DMS 273 (cell line): ENCODE results near the gene UTY.

Source experiments
- DNase-seq: peaks from one replicate; lab custom pipeline; 2025; ENCODE audit not compliant: unreplicated experiment; lab: John Stamatoyannopoulos, UW

Gene UTY

GRCh38 chrY:13479828-13480227 is at the start of gene UTY:
Gene UTY (minus strand): TSS chrY:13480033. CDS start chrY:13479665, 368 bp downstream.
- no peak for DNase-seq

DNA sequence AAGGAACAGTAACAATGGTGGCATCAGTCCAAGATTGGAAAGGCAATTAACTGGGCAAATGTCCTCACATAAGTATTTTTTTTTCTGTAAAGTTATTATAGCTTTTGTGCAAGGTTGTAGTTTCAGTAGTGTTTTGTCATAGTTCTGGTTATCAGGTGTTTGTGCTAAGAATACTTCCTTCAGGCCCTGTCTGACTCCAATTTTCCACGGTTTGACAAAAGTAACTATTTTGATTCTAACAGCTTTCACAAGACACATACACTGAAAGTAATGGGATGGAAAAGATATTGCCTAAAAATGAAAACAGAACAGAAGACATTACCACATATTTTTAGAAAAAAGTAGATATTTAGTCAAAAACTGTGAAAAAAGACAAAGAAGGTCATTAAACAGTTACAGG is 40.6 kb upstream of the UTY start:
- no peak for DNase-seq

- no peak for DNase-seq
Observed at GRCh38 chrY:13501215-13501614, 21.4 kb upstream of the UTY start.

DNA sequence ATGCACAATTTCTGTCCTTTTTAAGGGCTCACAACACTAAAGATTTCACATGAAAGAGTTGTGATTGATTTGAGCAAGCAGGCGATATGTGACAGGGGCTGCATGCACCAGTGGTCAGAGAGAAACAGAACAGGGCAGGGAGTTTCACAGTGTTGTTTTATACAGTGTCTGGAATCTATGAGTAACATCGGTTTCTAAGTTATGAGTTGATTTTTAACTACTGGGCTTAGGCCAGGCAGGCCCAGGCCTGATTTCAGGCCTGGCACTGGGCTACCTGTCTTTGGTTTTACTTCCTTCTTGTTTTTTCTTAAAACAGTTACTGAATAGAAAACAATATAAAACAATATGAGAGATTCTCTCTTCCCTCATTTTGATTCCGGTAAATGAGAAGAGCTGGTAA is 13.9 kb upstream of the UTY start:
- no peak for DNase-seq

- DNase-seq: no peak
Observed at GRCh38 chrY:13492408-13492807, 12.6 kb upstream of the UTY start.

DNA sequence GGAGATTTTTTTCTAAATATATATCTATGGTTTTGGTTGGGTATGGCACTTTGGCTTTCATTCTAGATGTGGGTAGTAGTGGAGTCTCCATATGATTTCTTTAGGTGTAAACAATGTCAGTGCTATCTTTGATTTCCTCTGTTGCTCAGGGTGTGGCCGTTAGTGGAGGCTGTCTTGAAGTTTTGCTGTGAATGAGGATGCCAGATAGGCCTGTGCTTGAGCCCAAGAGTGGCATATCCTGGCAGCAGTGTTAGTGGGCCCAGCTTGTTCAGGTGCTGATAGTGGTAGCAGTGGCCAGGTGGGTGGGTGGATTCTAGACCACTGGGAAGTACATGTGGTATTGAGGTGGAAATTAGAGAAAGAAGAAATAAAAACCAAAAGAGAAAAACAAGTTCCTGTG is 8.9 kb upstream of the UTY start:
- no peak for DNase-seq

GRCh38 chrY:13479121-13479711 is 617 bp downstream of the UTY start:
- DNase-seq: no peak

DNA sequence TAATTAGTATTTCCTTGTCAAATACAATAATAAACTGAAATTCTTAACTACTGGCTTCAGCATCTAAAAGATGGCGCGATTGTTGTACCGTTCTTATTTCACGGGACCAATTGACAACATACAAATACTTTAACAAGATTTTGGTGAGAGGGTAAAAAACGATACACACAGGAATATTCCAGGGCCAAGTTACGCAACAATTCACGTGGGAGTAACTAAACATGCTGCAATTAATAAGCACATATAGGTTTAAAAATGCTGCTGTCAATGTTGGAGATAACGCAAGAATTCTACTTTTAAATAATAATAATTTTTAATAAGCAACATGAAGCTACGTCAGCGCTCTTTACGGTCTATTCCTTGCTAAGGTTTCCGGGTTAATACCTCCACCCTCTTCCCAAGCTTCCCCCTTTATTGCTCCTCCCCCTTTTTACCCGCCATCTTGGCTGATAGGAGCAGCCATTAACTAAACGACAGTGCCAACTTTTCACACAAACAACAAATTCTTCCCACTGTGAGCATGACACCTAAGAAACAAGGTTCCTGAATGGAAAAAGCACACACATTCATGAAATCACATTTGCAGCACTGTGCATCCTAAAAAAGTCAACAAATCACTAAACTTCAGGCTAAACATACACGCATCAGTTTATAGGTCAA is 1.6 kb downstream of the UTY start:
- no peak for DNase-seq

DNA sequence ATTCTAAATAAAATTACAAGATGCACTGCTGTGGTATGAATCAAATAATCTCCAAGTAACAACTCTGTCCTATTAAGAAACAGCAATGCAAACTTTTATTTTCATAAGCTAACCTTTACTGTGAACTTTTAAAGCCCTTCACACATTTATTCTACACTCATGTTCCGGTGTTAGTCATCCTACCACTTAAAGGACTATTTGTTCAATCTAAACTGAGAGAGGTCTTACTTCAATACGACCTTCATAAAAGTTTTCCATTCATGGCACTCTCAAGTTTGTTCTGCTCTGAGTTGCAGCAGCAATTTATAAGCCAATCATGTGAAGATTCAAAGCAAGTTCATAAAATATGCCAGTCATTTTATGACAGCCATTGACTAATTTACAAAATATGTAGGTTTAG is 4.8 kb downstream of the UTY start:
- no peak for DNase-seq

GRCh38 chrY:13451572-13451971 is 28.3 kb downstream of the UTY start:
- no peak for DNase-seq

DNA sequence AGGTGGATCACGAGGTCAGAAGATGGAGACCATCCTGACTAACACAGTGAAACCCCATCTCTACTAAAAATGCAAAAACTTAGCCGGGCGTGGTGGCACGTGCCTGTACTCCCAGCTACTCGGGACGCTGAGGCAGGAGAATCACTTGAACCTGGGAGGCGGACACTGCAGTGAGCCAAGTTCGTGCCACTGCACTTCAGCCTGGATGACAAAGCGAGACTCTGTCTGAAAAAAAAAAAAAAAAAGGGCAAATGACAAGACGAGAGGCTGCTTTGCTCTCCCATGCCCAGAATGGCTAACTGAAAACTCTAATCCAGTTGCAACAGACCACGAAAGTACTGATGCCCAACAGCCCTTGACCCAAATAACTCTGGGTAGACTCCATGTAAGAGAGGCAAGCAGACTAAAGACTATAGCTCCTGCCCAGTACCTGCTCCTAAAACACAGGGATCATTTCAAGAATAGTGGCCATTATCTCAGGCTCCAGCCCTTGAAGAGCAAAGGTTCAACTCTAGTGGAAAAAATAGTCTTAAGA is 29.2 kb downstream of the UTY start:
- no peak for DNase-seq

DNA sequence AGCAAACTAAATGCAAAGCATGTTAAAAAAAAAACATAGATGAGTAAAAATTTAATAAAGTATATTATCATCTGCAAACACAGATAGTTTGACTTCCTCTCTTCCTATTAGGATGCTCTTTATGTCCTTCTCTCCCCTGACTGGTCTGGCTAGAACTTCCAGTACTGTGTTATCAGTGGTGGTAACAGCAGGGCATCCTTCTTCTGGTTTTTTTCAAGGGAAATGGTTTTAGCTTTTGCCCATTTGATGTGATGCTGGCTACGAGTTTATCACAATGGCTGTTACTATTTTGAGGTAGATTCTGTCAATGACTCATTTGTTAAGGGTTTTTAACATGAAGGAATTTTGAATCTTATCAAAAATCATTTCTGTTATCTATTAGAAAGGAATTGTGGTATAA is 34.3 kb downstream of the UTY start:
- DNase-seq: no peak

DNA sequence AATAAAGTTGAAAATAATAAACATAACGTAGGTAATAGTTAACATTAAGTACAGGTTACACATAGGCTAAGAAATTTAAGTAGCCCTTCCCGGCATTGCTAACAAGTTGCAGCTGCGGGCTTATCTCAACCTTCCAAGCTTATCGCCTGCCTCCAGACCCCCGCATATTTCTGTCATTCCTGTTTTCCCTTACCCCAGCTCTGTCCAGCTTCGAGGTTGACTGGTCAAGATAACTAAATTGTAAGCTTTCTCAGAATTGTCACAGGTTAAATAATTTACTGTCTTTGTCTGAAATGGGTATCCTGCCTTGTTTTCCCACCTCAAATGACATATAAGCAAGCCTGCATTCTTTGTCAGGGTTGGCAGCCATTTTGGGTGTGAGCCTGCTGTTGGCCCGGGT is 36.7 kb downstream of the UTY start:
- no peak for DNase-seq

GRCh38 chrY:13440811-13441210 is 39.0 kb downstream of the UTY start:
- no peak for DNase-seq

DNA sequence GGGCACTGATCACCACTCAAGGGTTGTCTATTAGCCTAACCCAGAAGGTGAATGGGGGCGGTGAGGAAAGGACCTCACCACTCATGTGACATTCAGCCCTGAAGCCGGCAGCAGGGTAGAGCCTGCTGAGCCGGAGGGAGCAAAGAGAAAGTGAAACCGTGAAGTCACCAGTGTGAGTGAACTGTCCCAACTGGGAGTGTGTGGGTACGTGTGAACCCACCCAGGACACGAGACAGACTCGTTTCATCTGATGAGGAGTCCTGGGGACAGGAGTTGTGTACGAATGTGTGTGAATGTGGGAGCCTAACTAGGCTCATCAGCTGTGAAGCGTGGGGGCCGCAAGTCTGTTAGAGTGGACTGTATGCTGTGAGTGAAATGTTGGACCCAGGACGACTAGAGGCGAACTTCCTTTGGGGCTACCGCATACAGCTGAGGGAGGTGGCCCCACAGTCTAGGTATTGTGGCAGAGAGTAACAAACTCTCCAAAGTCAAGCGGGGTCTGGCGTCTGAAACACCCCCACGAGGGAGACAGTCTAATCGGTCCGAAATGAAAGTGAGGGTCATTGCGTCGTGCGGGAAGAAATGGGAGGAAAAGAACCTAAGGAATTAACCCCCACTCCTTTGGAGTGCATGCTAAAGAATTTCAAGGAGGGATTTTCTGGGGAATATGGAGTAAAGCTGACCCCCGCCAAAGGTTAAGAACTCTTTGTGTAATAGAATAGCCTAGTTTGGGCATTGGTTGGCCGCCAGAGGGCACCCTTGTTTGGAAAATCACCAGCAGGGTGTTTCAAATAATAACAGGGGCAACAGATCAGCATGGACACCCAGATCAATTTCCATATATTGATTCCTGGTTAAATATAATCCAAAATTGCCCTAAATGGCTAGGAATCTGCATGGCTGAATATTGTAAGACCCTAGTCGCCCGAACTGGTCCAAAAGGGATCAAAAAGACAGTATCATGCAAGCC is 43.6 kb downstream of the UTY start:
- no peak for DNase-seq

- no peak for DNase-seq
Observed at GRCh38 chrY:13435206-13435967, 44.4 kb downstream of the UTY start.

DNA sequence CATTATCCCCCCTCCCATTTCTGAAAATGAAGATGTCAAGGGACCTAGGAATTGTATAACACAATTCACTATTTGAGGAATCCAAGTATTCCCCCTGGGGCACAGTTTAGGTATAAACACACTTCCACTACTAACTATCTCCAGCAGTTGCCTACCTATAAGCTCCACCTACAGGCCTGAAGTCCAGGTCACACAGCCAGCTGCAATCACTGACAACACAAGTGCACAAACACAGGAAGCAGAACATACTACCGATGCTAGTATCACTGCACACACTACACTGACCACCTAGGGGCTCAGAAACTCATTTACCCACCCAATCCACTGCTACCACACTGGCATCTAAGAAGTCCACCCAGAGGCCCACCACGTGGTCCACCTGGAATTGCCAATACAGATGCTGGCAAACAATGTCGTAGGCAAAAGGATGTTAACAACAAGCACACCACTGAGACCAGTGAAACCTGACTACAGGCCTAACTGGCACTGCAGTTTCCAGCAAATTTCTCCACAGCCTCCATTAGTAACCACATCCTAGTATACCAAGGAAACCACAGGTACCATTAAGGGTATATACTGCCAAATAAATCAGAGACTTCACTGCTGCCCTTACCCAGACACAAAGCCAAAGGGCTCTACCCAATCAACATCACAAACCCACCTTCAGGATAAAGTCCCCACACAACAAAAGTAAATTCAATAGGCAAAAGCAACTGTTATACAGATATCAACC is 47.4 kb downstream of the UTY start:
- DNase-seq: no peak

DNA sequence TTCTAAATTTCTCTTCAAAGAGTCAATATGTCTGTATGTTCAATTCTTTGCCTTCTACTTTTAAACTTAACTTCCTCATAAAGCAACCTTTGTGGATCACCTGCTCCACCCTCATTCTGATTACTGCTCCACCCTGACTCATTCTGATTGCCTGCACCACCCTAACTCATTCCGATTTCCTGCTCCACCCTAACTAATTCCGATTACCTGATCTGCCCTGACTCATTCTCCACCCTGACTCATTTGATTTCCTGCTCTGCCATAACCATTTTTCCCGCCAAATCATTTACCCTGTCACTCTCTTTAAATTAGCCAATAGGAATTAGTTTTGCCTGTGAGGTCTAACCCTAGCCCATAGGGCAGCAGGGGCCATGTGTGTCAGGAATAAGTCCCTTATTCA is 50.3 kb downstream of the UTY start:
- DNase-seq: no peak

DNA sequence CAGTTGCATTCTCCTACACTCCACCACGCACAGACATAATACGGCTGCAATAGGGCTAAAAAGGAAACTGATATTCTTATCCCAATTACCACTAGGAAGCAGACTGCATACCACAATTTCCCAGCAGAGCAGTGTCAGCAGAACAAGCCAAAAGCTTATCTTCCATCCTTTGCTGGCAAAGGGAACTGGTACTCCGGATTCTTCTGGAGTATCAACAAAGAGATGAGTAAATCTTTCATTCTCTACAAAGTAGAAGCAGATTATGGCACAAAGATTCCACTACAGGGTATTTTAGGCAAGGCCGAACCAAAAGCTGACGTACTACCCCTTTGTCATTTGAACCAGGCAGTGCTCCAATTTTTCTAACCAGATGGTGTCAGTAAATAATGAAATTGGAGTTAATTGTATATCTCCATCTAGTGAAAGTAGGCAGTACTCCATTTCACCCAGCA is 56.5 kb downstream of the UTY start:
- DNase-seq: no peak
